Measurements from ENCODE around the gene PTPN4.
A peak's percentile ranks its signal among the peaks of the same experiment; 100 is the strongest.

Gene PTPN4

GRCh38 chr2:119732601-119733164 is 27.0 kb upstream of the PTPN4 start:
- no peak for DNase-seq

- no peak for DNase-seq
Measured at GRCh38 chr2:119734047-119734446, 25.7 kb upstream of the PTPN4 start.

DNA sequence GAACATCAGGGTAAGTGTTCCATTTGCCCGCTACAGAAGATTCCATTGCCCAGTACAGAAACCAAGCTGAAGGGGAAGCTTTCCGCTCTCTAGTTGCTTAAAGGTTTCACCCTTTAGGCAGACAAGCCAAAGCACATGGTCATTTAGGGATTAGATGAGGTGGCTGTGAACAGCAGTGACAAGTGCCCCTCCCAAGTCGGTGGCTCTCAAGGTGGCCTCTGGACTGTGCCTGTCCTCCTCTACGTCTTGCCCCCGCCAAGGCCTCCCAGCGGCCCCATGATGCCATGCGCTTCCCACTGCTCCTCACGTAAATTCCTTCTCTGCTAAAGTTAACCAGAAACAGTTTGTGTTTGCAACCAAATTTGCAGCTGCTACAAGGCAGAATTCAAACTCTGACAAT is 24.2 kb upstream of the PTPN4 start:
- no peak for DNase-seq

DNA sequence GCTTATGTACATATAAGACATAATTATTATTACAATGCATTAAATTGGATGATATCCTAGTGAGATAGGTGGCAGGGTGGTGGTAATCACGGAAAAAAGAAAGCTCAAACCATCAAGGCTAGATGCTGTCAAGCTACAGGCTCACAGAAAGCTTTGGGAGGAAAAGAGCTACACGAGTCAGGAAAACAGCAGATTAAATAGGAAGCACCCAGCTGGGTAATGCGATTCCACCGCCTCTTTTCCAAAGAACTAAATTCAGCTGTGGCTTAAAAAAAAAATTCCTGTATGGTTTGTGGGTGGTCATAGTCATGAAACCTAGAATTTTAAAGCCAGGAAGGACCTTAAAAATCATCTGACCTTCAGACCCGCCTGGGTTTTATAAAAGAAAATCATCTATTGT is 23.7 kb upstream of the PTPN4 start:
- DNase-seq: no peak

GRCh38 chr2:119739580-119740255 is 20.0 kb upstream of the PTPN4 start:
- no peak for DNase-seq

DNA sequence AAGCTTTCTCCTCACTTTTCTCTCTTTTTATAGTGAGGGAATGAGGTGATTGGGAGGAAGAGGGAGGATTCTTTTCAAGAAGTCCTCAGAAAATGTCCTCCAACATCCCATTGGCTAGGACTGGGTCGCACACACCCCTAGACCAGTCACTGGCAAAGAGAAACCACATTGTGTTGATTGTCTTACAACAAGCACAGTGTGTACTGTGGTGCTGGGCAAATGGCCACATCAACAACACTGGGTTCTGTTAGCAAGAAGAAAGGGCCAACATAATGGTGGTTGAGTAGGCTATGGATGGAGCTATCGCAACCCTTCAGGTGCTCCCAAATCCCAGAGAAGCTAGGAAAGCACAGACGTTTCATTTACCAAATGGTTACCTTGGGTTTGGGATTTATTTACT is 18.7 kb upstream of the PTPN4 start:
- no peak for DNase-seq

DNA sequence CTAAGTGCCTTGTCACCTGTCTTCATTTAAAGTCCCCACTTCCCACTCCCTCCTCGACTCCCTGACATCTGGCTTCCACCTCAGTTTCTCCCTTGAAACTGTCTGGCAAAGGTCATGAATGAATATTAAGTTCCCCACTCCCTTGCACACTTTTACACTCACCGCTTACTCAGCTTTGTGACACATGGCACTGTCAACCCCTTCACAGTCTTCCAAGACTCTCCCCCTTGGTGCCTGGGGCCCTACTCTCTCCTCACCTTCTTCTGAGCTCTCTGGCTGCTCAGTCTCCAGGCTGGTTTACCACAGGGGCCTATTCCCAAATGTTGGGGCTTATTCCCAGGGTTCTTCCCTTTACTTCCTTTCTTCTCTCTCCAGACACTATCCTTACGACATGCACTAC is 17.9 kb upstream of the PTPN4 start:
- no peak for DNase-seq

GRCh38 chr2:119744335-119744939 is 15.3 kb upstream of the PTPN4 start:
- no peak for DNase-seq

GRCh38 chr2:119745566-119745965 is 14.2 kb upstream of the PTPN4 start:
- no peak for DNase-seq

GRCh38 chr2:119746836-119747686 is 12.7 kb upstream of the PTPN4 start:
- no peak for DNase-seq

- DNase-seq: no peak
Measured at GRCh38 chr2:119748135-119748534, 11.6 kb upstream of the PTPN4 start.

- DNase-seq: no peak
Measured at GRCh38 chr2:119749477-119750012, 10.2 kb upstream of the PTPN4 start.

DNA sequence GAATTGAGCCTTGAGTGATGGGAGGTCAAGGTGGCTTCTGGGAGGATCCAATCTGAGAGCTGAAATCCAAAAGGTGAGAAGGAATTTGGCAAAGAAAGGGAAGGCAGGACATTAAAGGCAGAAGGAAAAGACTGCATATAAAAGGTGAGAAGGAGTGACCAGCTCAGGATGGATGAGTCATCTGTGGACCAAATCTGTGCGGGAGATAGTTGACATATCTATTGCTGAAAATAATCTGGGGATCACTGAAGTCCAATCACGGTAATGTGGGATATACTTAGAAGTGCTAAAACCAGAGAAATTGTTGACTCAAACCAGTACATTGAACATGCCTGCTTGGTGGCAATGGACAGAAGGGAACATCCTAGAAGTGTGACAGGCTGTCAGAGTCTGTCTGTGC is 8.0 kb upstream of the PTPN4 start:
- no peak for DNase-seq

DNA sequence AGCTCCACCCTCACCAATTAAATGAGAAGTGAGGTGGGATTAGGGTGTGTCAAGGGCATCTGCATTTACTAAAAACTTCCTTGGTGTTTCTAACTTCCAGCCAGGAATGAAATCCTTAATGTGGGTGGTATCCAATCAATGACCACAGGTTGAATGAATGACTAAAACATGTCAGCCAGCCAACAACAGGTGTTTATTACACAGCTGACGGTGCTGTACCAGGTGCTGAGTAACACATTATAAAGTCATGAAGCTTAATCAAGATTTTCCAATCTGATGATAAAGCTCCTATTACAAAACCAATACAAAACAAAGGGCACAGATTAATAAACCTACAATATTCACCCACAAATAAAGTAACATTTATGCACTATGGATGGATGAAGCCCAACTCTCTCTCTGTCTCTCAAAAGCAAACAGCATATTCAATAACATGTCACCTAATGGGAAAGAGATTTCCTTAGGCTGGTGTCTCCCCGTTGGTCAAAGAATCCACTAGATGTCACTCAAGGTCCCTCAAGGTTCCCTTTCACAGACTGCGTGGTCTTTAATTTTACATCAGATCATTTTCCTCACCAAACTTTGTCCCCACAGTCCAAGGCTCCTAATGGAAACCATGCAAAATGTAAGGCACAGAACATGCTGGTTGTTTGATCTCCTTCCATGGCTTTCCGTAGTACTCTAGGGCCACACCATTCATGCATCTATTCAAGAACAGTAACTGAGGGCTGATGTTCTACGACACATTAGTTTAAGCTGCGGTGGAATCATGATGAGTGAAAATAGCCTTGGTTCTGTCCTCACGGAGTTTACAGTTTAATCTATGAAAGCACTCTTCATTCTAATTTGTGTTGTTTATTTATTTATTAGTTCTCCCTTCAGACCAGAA is 6.4 kb upstream of the PTPN4 start:
- DNase-seq: peak; percentile 23

DNA sequence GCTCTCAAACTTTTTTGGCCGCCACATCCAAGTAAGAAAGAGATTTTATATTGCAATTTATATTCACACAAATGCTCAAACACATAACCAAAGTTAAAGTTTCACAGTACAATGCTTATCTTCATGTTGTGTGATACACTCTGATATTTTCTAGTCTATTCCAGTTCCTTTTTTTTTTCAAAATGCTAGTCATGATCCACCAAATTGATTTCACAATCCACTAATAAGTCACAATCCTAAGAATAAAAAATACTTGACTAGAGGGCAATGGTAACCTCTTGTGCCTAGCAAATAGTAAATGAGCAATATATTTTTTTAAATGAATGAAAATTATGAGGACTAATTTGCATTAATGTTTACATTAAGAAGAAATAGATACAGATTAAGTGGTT is 5.8 kb upstream of the PTPN4 start:
- no peak for DNase-seq

DNA sequence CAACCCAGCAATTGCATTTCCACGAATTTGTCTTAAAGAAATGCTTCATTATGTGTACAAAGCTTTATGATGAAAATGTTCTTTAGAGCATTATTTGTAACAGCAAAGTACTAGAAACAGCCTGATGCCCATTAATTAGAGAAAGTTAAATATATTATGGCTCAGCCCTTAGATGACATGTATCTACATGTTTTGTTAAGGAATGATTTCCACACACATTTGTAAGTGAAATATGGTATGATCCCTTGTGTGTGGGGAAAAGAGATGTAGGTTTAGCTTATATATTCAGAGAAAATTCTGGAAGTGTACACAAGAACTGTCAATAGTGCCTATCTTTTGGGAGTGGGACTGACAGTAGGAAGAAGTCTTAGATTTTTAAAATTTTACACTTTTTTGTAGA is 3.8 kb upstream of the PTPN4 start:
- no peak for DNase-seq

DNA sequence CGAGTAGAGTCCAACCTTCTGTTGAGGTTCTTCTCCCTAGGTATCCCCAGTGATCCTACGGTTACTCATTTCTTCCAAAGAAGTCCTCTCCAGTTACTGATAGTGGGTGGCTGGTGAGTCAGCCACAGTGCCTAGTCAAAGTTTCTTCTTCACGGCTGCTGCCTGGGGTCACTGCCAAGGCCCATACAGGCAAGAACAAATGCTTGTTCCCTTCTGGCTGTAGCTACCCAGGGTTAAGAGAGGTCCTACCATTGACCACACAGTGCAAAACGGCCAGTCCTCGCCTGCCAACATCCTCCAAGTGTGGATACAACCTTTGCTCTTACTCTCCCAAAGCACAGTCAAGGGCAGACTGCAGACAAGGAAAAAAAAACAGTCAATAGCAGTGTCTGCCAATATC is 2.9 kb upstream of the PTPN4 start:
- no peak for DNase-seq

- no peak for DNase-seq
Measured at GRCh38 chr2:119758881-119759450, 756 bp upstream of the PTPN4 start.

GRCh38 chr2:119760237-119760955 is 674 bp downstream of the PTPN4 start:
- no peak for DNase-seq

DNA sequence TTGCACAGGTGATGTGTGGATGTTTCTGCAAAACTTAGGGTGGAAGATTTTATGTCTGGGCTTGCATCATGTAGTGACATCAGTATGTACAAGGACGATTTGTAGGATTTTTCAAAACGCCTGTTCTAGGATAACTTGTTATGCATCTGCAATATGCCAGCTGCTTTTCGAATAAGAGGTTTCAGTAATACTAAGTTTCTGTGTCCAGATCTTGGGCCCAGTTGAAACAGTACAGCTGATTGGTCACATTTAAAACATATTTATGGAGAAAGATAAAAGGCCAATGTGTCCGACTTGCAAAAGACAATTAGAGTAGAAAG is 1.2 kb downstream of the PTPN4 start:
- DNase-seq: no peak

DNA sequence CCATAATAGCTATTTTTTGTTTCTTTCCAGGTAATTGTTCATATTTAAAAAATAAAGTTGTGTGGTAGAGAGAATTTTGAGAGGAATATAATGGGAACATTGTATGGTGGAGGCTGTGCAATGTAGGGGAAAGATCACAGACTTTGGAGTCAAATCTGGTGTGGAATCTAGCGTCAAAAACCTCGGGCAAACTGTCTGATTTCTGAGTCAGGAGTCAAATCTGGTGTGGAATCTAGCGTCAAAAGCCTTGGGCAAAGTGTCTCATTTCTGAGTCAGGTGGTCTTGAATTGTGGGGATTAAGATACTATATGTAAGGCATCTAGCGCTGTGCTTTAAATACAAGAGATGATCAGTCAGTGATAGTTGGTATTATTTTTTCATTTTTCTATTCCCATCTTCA is 5.1 kb downstream of the PTPN4 start:
- no peak for DNase-seq

Measured in NCI-H1694 (cell line).